ENCODE results near the gene HARS1. TPM values are rescaled to one million over a fixed set of nuclear protein-coding genes. Genes with fewer than 3 reads are reported as not detected.

HARS1 gene
- polyA plus RNA-seq, 3 donors, result 34.8 to 46.7 (median 44.6) TPM

Other genes starting within 250 kb of the HARS1 start
- 10 to 100 TPM; 32.4 to 75.8 (median 40.6) TPM for gene EIF4EBP3, start 143.7 kb downstream of the HARS1 start, polyA plus RNA-seq
- 10 to 100 TPM in 2 of 3 donors, 1 to 10 TPM in 1; 9.6 to 33.1 (median 30.2) TPM for gene SRA1, start 133.9 kb downstream of the HARS1 start, polyA plus RNA-seq
- 10 to 100 TPM; 18.5 to 24.3 (median 22.2) TPM for gene APBB3, start 126.8 kb downstream of the HARS1 start, polyA plus RNA-seq
- gene SLC35A4, start 126.5 kb downstream of the HARS1 start, polyA plus RNA-seq, result 10 to 100 TPM; 31.2 to 65.9 (median 43.5) TPM
- gene CD14, start 58.2 kb downstream of the HARS1 start, polyA plus RNA-seq, result 100 to 1,000 TPM in 1 of 3 donors, 10 to 100 TPM in 2; 14.1 to 162 (median 73.4) TPM
- gene TMCO6, start 51.9 kb downstream of the HARS1 start, polyA plus RNA-seq, result 10 to 100 TPM; 12.6 to 18.7 (median 17.5) TPM
- gene NDUFA2, start 43.7 kb downstream of the HARS1 start, polyA plus RNA-seq, result 100 to 1,000 TPM in 2 of 3 donors, 10 to 100 TPM in 1; 89.9 to 200 (median 187) TPM
- 10 to 100 TPM; 39.8 to 70.2 (median 65.8) TPM for gene IK, start 43.5 kb downstream of the HARS1 start, polyA plus RNA-seq
- 10 to 100 TPM; 12.1 to 16.9 (median 15.7) TPM for gene WDR55, start 26.5 kb downstream of the HARS1 start, polyA plus RNA-seq
- gene DND1, start 17.8 kb downstream of the HARS1 start, polyA plus RNA-seq, result 1 to 10 TPM in 1 of 3 donors, under 1 TPM in 2; 0.68 to 1.4 (median 0.79) TPM
- gene HARS2, start 85 bp upstream of the HARS1 start, polyA plus RNA-seq, result 10 to 100 TPM; 12.0 to 14.5 (median 12.1) TPM
- gene ZMAT2, start 9.1 kb upstream of the HARS1 start, polyA plus RNA-seq, result 10 to 100 TPM; 26.8 to 91.7 (median 67.9) TPM
- gene PCDHA1, start 94.8 kb upstream of the HARS1 start, polyA plus RNA-seq, result under 1 TPM in 2 of 3 donors, not detected in 1; 0.03 to 0.11 TPM
- under 1 TPM in 2 of 3 donors, not detected in 1; 0.03 to 0.09 TPM for gene PCDHA2, start 103.5 kb upstream of the HARS1 start, polyA plus RNA-seq
- under 1 TPM; 0.11 to 0.52 (median 0.12) TPM for gene PCDHA3, start 109.7 kb upstream of the HARS1 start, polyA plus RNA-seq
- gene PCDHA4, start 115.7 kb upstream of the HARS1 start, polyA plus RNA-seq, result 1 to 10 TPM in 1 of 3 donors, under 1 TPM in 2; under 0.01 to 1.7 (median 0.04) TPM
- gene PCDHA5, start 130.2 kb upstream of the HARS1 start, polyA plus RNA-seq, result under 1 TPM; 0.06 to 0.13 (median 0.11) TPM
- under 1 TPM in 2 of 3 donors, not detected in 1; 0.10 to 0.49 TPM for gene PCDHA6, start 136.6 kb upstream of the HARS1 start, polyA plus RNA-seq
- under 1 TPM; 0.10 to 0.22 (median 0.14) TPM for gene PCDHA7, start 142.9 kb upstream of the HARS1 start, polyA plus RNA-seq
- under 1 TPM in 2 of 3 donors, not detected in 1; 0.01 to 0.07 TPM for gene PCDHA8, start 149.8 kb upstream of the HARS1 start, polyA plus RNA-seq
- under 1 TPM in 1 of 3 donors, not detected in 2; 0.02 TPM for gene PCDHA9, start 157.0 kb upstream of the HARS1 start, polyA plus RNA-seq
- under 1 TPM in 2 of 3 donors, not detected in 1; 0.11 to 0.17 TPM for gene PCDHA10, start 164.5 kb upstream of the HARS1 start, polyA plus RNA-seq
- under 1 TPM in 2 of 3 donors, not detected in 1; 0.03 to 0.15 TPM for gene PCDHA11, start 177.6 kb upstream of the HARS1 start, polyA plus RNA-seq
- gene PCDHA12, start 183.9 kb upstream of the HARS1 start, polyA plus RNA-seq, result under 1 TPM in 2 of 3 donors, not detected in 1; 0.03 to 0.21 TPM
- gene PCDHA13, start 190.8 kb upstream of the HARS1 start, polyA plus RNA-seq, result under 1 TPM; 0.11 to 0.25 (median 0.16) TPM
- under 1 TPM in 2 of 3 donors, not detected in 1; 0.03 to 0.28 TPM for gene PCDHAC1, start 234.9 kb upstream of the HARS1 start, polyA plus RNA-seq

All from adipose tissue (tissue), 3 donors.